ENCODE data around the gene ATP6V0A1. TPM values are rescaled to one million over a fixed set of nuclear protein-coding genes. Genes with fewer than 3 reads are reported as not detected.

ATP6V0A1 gene
- total RNA-seq, 2 donors from 2014 or later: 45.2 to 53.1 TPM

GRCh38 chr17:42565523-42566214 is 107.0 kb downstream of the ATP6V0A1 start:
- WGBS, 2 experiments (ENCODE audit: insufficient coverage in 1 of 2, insufficient read length in 1 of 2): 90 to 96% methylated on average over 9 to 16 of the region's 16 CpGs
- Mint-ChIP-seq H3K27ac (peak overlapping the region; percentile 94), H3K4me3 (peak overlapping the region; percentile 86), H3K27me3 (ENCODE audit: insufficient read depth) (no peaks in the 10 kb centered on the region), H3K36me3 (ENCODE audit: low read depth) (peaks cover 31% of the 10 kb centered on the region), H3K9me3 (no peaks in the 10 kb centered on the region), H3K4me1 (peaks cover 18% of the 10 kb centered on the region)
- peaks cover 55% of the 10 kb centered on the region for H3K36me3 ChIP-seq (ENCODE audit: control insufficient read depth, insufficient read depth, low read length)
- no peak for DNase-seq
- H3K9me3 ChIP-seq (ENCODE audit: control insufficient read depth, low read length): no peaks in the 10 kb centered on the region
- no peak overlapping the region for H3K4me3 ChIP-seq (ENCODE audit: low read length)
- peaks cover 4% of the 10 kb centered on the region for H3K4me1 ChIP-seq (ENCODE audit: control insufficient read depth, insufficient read depth, low read length)
- H3K27ac ChIP-seq (ENCODE audit: low read depth, low read length): no peak overlapping the region
- H3K9ac ChIP-seq (ENCODE audit: extremely low read depth, low read length, poor library complexity, severe bottlenecking): no peak overlapping the region
- H3K27me3 ChIP-seq (ENCODE audit: control insufficient read depth, insufficient read depth, low read length, poor library complexity, severe bottlenecking): no peaks in the 10 kb centered on the region
- no peak for TF ChIP-seq CTCF (conservative IDR thresholded peaks at IDR 0.05)

GRCh38 chr17:42566215-42566882 is 107.7 kb downstream of the ATP6V0A1 start:
- no peak for TF ChIP-seq CTCF (conservative IDR thresholded peaks at IDR 0.05)
- H3K4me3 Mint-ChIP-seq: peak overlapping the region; percentile 86
- H3K9me3 Mint-ChIP-seq: no peaks in the 10 kb centered on the region
- peak overlapping the region; percentile 94 for H3K27ac Mint-ChIP-seq
- H3K36me3 ChIP-seq (ENCODE audit: control insufficient read depth, insufficient read depth, low read length): peaks cover 60% of the 10 kb centered on the region
- no peak overlapping the region for H3K9ac ChIP-seq (ENCODE audit: extremely low read depth, low read length, poor library complexity, severe bottlenecking)
- WGBS, 2 experiments (ENCODE audit: insufficient coverage in 1 of 2, insufficient read length in 1 of 2): 59 to 66% methylated on average over 17 to 28 of the region's 28 CpGs
- H3K27me3 Mint-ChIP-seq (ENCODE audit: insufficient read depth): no peaks in the 10 kb centered on the region
- peak overlapping the region; percentile 78 for H3K27ac ChIP-seq (ENCODE audit: low read depth, low read length)
- H3K4me1 ChIP-seq (ENCODE audit: control insufficient read depth, insufficient read depth, low read length): peaks cover 4% of the 10 kb centered on the region
- H3K4me3 ChIP-seq (ENCODE audit: low read length): peak overlapping the region; percentile 94
- DNase-seq: no peak
- no peaks in the 10 kb centered on the region for H3K9me3 ChIP-seq (ENCODE audit: control insufficient read depth, low read length)
- no peaks in the 10 kb centered on the region for H3K27me3 ChIP-seq (ENCODE audit: control insufficient read depth, insufficient read depth, low read length, poor library complexity, severe bottlenecking)
- H3K4me1 Mint-ChIP-seq: peaks cover 16% of the 10 kb centered on the region
- H3K36me3 Mint-ChIP-seq (ENCODE audit: low read depth): peaks cover 36% of the 10 kb centered on the region

GRCh38 chr17:42566883-42567573 is 108.3 kb downstream of the ATP6V0A1 start, which contains the start of gene MLX:
Gene MLX (plus strand): TSS chr17:42567100. CDS start chr17:42567125, 25 bp downstream.
- H3K4me3 Mint-ChIP-seq: peak within 1 kb of the TSS; percentile 86
- peaks cover 15% of the 10 kb centered on the region for H3K4me1 Mint-ChIP-seq
- Histone ChIP-seq H3K4me3 (ENCODE audit: low read length) (peak within 1 kb of the TSS; percentile 94), H3K9me3 (ENCODE audit: control insufficient read depth, low read length) (no peaks in the 10 kb centered on the region), H3K27ac (ENCODE audit: low read depth, low read length) (peak within 1 kb of the TSS; percentile 78), H3K27me3 (ENCODE audit: control insufficient read depth, insufficient read depth, low read length, poor library complexity, severe bottlenecking) (no peaks in the 10 kb centered on the region), H3K9ac (ENCODE audit: extremely low read depth, low read length, poor library complexity, severe bottlenecking) (peak within 1 kb of the TSS; percentile 63), H3K36me3 (ENCODE audit: control insufficient read depth, insufficient read depth, low read length) (peaks cover 67% of the 10 kb centered on the region), H3K4me1 (ENCODE audit: control insufficient read depth, insufficient read depth, low read length) (peaks cover 4% of the 10 kb centered on the region)
- H3K9me3 Mint-ChIP-seq: no peaks in the 10 kb centered on the region
- H3K36me3 Mint-ChIP-seq (ENCODE audit: low read depth): peaks cover 43% of the 10 kb centered on the region
- 0% methylated on average over 30 to 72 of the region's 72 CpGs for WGBS, 2 experiments (ENCODE audit: insufficient coverage in 1 of 2, insufficient read length in 1 of 2)
- H3K27me3 Mint-ChIP-seq (ENCODE audit: insufficient read depth): no peaks in the 10 kb centered on the region
- peak; percentile 98 for DNase-seq
- TF ChIP-seq CTCF (conservative IDR thresholded peaks at IDR 0.05): peak; percentile 43
- H3K27ac Mint-ChIP-seq: peak within 1 kb of the TSS; percentile 94
